ENCODE results near the gene ARAP1.

The ARAP1 gene

DNA sequence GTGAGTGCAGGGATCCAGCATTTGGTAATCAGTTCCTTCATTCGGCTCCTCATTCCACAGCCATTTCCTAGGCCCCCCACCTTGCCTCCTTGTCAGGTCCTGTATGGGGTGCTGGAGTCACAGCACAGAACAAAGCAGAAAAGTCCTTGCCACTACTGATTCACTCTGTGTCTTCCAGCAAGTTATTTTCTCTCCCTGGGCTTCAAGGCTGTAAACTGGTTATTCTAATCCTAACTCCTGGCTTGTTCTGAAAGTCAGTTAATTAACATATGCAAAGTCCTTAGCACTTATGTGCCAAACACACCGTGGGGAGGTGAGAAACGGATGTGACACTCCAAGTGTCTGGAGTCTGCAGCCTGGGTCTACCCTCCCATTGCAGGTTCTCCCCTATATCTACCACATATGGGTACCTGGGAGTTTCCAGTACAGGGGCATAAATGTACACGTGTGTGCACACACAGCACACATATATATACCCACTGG lies 47.4 kb downstream of the ARAP1 start:
- H3K36me3 ChIP-seq (ENCODE audit: insufficient read depth) = no peaks in the 10 kb centered on the region
- H3K4me2 ChIP-seq = no peak overlapping the region
- no peak overlapping the region for H2AFZ ChIP-seq (ENCODE audit: low read depth)
- H3K27me3 ChIP-seq (ENCODE audit: insufficient read depth, low read depth) = no peaks in the 10 kb centered on the region
- no peaks in the 10 kb centered on the region for H3K79me2 ChIP-seq (ENCODE audit: insufficient read depth, low read depth)
- H3K4me1 ChIP-seq (ENCODE audit: low read depth, poor library complexity, severe bottlenecking) = no peaks in the 10 kb centered on the region
- H3K27ac ChIP-seq = no peak overlapping the region
- no peaks in the 10 kb centered on the region for H4K20me1 ChIP-seq (ENCODE audit: insufficient read depth)
- no peak overlapping the region for H3K4me3 ChIP-seq (IDR thresholded peaks at IDR 0.05; ENCODE audit: insufficient read depth, low read depth, low read length)
- no peak overlapping the region for H3K9ac ChIP-seq
- TF ChIP-seq CTCF (conservative IDR thresholded peaks at IDR 0.05; ENCODE audit: low read depth, low read length) = no peak

DNA sequence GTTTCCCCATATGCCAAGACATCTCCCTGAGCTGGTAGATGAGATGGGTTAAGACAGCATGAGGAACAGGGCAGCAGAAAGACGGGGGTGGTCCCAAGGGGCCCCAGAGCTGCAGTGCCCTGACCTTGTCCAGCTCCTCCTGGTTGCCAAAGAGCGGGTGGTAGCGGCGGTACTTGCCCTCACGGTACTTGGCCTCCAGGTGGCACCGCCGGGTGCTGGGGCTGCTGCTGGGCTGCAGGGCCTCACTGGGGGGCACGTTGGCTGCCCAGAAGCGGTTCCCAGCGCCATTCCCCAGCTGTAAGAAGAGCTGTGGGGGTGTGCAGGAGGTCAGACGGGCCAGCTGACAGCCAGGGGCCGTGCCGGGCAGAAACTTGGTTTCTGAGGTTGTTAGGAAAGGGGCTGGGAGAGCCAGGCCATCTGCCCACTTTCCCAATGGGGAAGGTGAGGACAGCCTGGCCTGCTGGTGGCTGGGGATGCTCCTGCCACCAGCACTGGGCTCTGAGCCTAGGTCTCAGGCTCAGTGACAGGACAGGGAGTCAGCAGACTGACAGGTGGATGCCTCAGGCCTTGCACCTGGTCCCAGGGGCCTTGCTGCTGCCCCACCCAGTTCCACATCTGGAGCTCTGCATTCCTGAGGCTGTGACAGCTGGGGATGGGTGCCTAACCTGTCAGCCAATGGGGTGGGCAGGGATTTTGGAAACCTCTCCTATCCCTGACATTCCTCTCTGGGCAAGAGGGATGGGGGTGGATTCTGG lies 48.0 kb downstream of the ARAP1 start:
- Histone ChIP-seq H3K4me3 (IDR thresholded peaks at IDR 0.05; ENCODE audit: insufficient read depth, low read depth, low read length) (no peak overlapping the region), H3K4me2 (no peak overlapping the region), H3K4me1 (ENCODE audit: low read depth, poor library complexity, severe bottlenecking) (no peaks in the 10 kb centered on the region), H4K20me1 (ENCODE audit: insufficient read depth) (no peaks in the 10 kb centered on the region), H3K79me2 (ENCODE audit: insufficient read depth, low read depth) (no peaks in the 10 kb centered on the region), H2AFZ (ENCODE audit: low read depth) (no peak overlapping the region), H3K27me3 (ENCODE audit: insufficient read depth, low read depth) (no peaks in the 10 kb centered on the region), H3K36me3 (ENCODE audit: insufficient read depth) (no peaks in the 10 kb centered on the region), H3K27ac (no peak overlapping the region), H3K9ac (no peak overlapping the region)
- TF ChIP-seq CTCF (conservative IDR thresholded peaks at IDR 0.05; ENCODE audit: low read depth, low read length) = no peak

GRCh38 chr11:72703267-72704008 lies 48.8 kb downstream of the ARAP1 start:
- H4K20me1 ChIP-seq (ENCODE audit: insufficient read depth) = no peaks in the 10 kb centered on the region
- no peaks in the 10 kb centered on the region for H3K27me3 ChIP-seq (ENCODE audit: insufficient read depth, low read depth)
- no peaks in the 10 kb centered on the region for H3K4me1 ChIP-seq (ENCODE audit: low read depth, poor library complexity, severe bottlenecking)
- H2AFZ ChIP-seq (ENCODE audit: low read depth) = no peak overlapping the region
- no peak overlapping the region for H3K9ac ChIP-seq
- H3K36me3 ChIP-seq (ENCODE audit: insufficient read depth) = no peaks in the 10 kb centered on the region
- H3K79me2 ChIP-seq (ENCODE audit: insufficient read depth, low read depth) = no peaks in the 10 kb centered on the region
- H3K27ac ChIP-seq = no peak overlapping the region
- TF ChIP-seq CTCF (conservative IDR thresholded peaks at IDR 0.05; ENCODE audit: low read depth, low read length) = no peak
- no peak overlapping the region for H3K4me2 ChIP-seq
- H3K4me3 ChIP-seq (IDR thresholded peaks at IDR 0.05; ENCODE audit: insufficient read depth, low read depth, low read length) = no peak overlapping the region

DNA sequence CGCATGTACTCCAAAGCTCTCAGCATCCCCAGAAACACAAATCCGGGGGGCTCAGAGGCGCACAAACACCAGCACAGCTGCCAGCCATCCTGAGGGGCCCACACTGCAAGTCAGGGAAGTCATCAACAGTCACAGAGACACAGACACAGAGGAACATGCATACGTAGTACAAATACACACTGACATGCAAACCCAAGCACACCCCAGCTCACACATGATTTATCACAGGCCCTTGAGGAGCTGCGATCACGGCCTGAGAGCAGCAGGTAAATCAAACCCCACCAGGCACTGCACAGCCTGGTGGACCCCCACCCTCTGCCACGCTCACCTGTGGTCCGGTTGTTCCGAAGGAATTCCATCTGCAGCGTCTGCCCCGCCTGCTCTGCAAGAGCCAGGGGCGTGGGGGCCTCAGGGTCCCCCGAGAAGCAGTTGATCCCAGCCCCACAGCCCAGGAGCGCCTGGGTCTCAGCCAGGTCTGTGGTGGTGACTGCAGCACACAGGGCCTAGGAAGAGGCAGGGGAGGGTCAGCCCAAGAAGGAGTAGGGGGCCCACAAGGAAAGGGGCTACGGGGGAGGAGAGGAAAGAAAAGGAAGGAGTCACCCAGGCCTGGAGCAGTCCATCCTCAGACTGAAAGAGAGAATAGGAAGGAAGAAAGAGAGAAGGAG lies 49.5 kb downstream of the ARAP1 start:
- no peaks in the 10 kb centered on the region for H3K4me1 ChIP-seq (ENCODE audit: low read depth, poor library complexity, severe bottlenecking)
- no peaks in the 10 kb centered on the region for H3K27me3 ChIP-seq (ENCODE audit: insufficient read depth, low read depth)
- TF ChIP-seq CTCF (conservative IDR thresholded peaks at IDR 0.05; ENCODE audit: low read depth, low read length) = no peak
- no peak overlapping the region for H3K9ac ChIP-seq
- H2AFZ ChIP-seq (ENCODE audit: low read depth) = no peak overlapping the region
- H3K4me3 ChIP-seq (IDR thresholded peaks at IDR 0.05; ENCODE audit: insufficient read depth, low read depth, low read length) = no peak overlapping the region
- no peak overlapping the region for H3K27ac ChIP-seq
- H4K20me1 ChIP-seq (ENCODE audit: insufficient read depth) = no peaks in the 10 kb centered on the region
- H3K36me3 ChIP-seq (ENCODE audit: insufficient read depth) = no peaks in the 10 kb centered on the region
- H3K79me2 ChIP-seq (ENCODE audit: insufficient read depth, low read depth) = no peaks in the 10 kb centered on the region
- no peak overlapping the region for H3K4me2 ChIP-seq

Measured in KMS-11 (cell line).